Endothelial cell (in vitro differentiated cells): ENCODE data around the gene RIMS4. TPM values are rescaled to one million over a fixed set of nuclear protein-coding genes. Genes with fewer than 3 reads are reported as not detected.

ENCODE experiments used
- DNase-seq: peaks from one replicate; pipeline ENCODE4 v3.0.0; 2021; ENCODE audit warnings: low spot score
- H3K27ac Mint-ChIP-seq: one replicate; pipeline ENCODE4 v1.8.0; 2021; ENCODE audit warnings: mixed read lengths, inconsistent platforms; ENCODE audit not compliant: unreplicated experiment
- H3K27me3 Mint-ChIP-seq: one replicate; pipeline ENCODE4 v1.8.0; 2021; ENCODE audit warnings: mild to moderate bottlenecking, moderate library complexity, mixed read lengths, inconsistent platforms; ENCODE audit not compliant: unreplicated experiment
- H3K36me3 Mint-ChIP-seq: one replicate; pipeline ENCODE4 v1.8.0; 2021; ENCODE audit warnings: mild to moderate bottlenecking, low read depth, mixed read lengths, inconsistent platforms; ENCODE audit not compliant: unreplicated experiment
- H3K4me1 Mint-ChIP-seq: one replicate; pipeline ENCODE4 v1.8.0; 2021; ENCODE audit warnings: mild to moderate bottlenecking, mixed read lengths, inconsistent platforms; ENCODE audit not compliant: unreplicated experiment
- H3K4me3 Mint-ChIP-seq: one replicate; pipeline ENCODE4 v1.8.0; 2021; ENCODE audit warnings: mild to moderate bottlenecking, mixed read lengths, inconsistent platforms; ENCODE audit not compliant: unreplicated experiment
- H3K9me3 Mint-ChIP-seq: one replicate; pipeline ENCODE4 v1.8.0; 2021; ENCODE audit warnings: mixed read lengths, inconsistent platforms; ENCODE audit not compliant: unreplicated experiment
- CTCF ChIP-seq: fragments of 200-600 bp; sonication (generic); IDR thresholded peaks from one replicate; pipeline ENCODE4 v1.5.0; 2021; ENCODE audit warnings: antibody characterized with exemption; ENCODE audit not compliant: unreplicated experiment
- total RNA-seq: library from RNA; stranded (reverse); fragmentation: NEBNext Ultra II Directional; extraction: Animal tissue kit (Norgen Biotek cat#: 25700); gene quantifications from one replicate; pipeline ENCODE4 v1.2.1, GENCODE V29; 2021; ENCODE audit not compliant: unreplicated experiment

Gene RIMS4
- total RNA-seq, 1 donor from 2014 or later = 0.10 TPM

- H3K27me3 Mint-ChIP-seq = no peaks in the 10 kb centered on the region
- no peak overlapping the region for H3K27ac Mint-ChIP-seq
- TF ChIP-seq CTCF = no peak
- no peaks in the 10 kb centered on the region for H3K9me3 Mint-ChIP-seq
- no peak overlapping the region for H3K4me3 Mint-ChIP-seq
- no peak for DNase-seq
- H3K4me1 Mint-ChIP-seq = no peaks in the 10 kb centered on the region
- no peaks in the 10 kb centered on the region for H3K36me3 Mint-ChIP-seq
Measured at GRCh38 chr20:44837946-44838345, 27.6 kb upstream of the RIMS4 start.

GRCh38 chr20:44836601-44837120 lies 26.3 kb upstream of the RIMS4 start:
- Mint-ChIP-seq H3K27ac (no peak overlapping the region), H3K27me3 (no peaks in the 10 kb centered on the region), H3K4me3 (no peak overlapping the region), H3K4me1 (no peaks in the 10 kb centered on the region), H3K9me3 (no peaks in the 10 kb centered on the region), H3K36me3 (no peaks in the 10 kb centered on the region)
- no peak for DNase-seq
- no peak for TF ChIP-seq CTCF

- Mint-ChIP-seq H3K4me3 (no peak overlapping the region), H3K27ac (no peak overlapping the region), H3K27me3 (no peaks in the 10 kb centered on the region), H3K36me3 (no peaks in the 10 kb centered on the region), H3K4me1 (no peaks in the 10 kb centered on the region), H3K9me3 (no peaks in the 10 kb centered on the region)
- no peak for TF ChIP-seq CTCF
- DNase-seq = no peak
Measured at GRCh38 chr20:44835661-44836221, 25.4 kb upstream of the RIMS4 start.

- Mint-ChIP-seq H3K4me1 (no peaks in the 10 kb centered on the region), H3K27me3 (no peaks in the 10 kb centered on the region), H3K4me3 (no peak overlapping the region), H3K9me3 (no peaks in the 10 kb centered on the region), H3K36me3 (no peaks in the 10 kb centered on the region), H3K27ac (no peak overlapping the region)
- TF ChIP-seq CTCF = no peak
- DNase-seq = no peak
Measured at GRCh38 chr20:44835116-44835515, 24.8 kb upstream of the RIMS4 start.

- Mint-ChIP-seq H3K4me3 (no peak overlapping the region), H3K27ac (no peak overlapping the region), H3K27me3 (no peaks in the 10 kb centered on the region), H3K36me3 (no peaks in the 10 kb centered on the region), H3K4me1 (no peaks in the 10 kb centered on the region), H3K9me3 (no peaks in the 10 kb centered on the region)
- no peak for DNase-seq
- TF ChIP-seq CTCF = no peak
Measured at GRCh38 chr20:44834693-44835092, 24.3 kb upstream of the RIMS4 start.
